Measurements from ENCODE around the gene PRRC1. TPM values are rescaled to one million over a fixed set of nuclear protein-coding genes. Genes with fewer than 3 reads are reported as not detected.
A peak's percentile ranks its signal among the peaks of the same experiment; 100 is the strongest.

Gene PRRC1
- total RNA-seq, 1 donor: 91.6 TPM

DNA sequence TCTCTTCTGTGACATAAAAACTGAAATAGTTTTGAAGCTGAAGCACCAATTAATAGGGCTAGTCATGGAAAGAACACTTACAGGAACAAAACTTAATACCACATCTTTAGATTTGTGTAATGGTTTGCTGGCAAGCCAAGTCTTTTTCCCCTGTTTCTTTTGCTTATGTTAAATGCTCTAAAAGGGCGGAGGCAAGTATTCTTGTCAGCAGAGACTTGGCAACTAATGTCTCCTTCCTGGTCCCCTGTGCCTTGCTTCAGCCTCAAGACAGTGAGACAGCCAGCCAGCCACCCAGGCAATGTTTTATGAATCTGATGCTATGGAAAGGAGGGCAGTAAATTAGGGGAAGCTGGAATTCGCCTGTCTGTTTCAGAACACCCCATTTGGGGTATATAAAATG lies 45.7 kb downstream of the PRRC1 start:
- Histone ChIP-seq H3K79me2 (ENCODE audit: insufficient read depth, low read length) (no peaks in the 10 kb centered on the region), H4K20me1 (ENCODE audit: insufficient read depth, low read length) (no peaks in the 10 kb centered on the region), H3K4me1 (ENCODE audit: insufficient read depth, low read length) (peaks cover 7% of the 10 kb centered on the region), H2AFZ (ENCODE audit: low read length) (no peak overlapping the region), H3K4me3 (ENCODE audit: insufficient read depth, low read length) (no peak overlapping the region), H3K27me3 (ENCODE audit: insufficient read depth, low read length) (peaks cover 2% of the 10 kb centered on the region), H3K27ac (ENCODE audit: low read depth, low read length) (no peak overlapping the region), H3K36me3 (ENCODE audit: insufficient read depth, low read length) (no peaks in the 10 kb centered on the region), H3K4me2 (ENCODE audit: insufficient read depth, low read length) (no peak overlapping the region), H3K9me3 (ENCODE audit: low read depth, low read length) (no peaks in the 10 kb centered on the region)
- TF ChIP-seq, protein P1, sequence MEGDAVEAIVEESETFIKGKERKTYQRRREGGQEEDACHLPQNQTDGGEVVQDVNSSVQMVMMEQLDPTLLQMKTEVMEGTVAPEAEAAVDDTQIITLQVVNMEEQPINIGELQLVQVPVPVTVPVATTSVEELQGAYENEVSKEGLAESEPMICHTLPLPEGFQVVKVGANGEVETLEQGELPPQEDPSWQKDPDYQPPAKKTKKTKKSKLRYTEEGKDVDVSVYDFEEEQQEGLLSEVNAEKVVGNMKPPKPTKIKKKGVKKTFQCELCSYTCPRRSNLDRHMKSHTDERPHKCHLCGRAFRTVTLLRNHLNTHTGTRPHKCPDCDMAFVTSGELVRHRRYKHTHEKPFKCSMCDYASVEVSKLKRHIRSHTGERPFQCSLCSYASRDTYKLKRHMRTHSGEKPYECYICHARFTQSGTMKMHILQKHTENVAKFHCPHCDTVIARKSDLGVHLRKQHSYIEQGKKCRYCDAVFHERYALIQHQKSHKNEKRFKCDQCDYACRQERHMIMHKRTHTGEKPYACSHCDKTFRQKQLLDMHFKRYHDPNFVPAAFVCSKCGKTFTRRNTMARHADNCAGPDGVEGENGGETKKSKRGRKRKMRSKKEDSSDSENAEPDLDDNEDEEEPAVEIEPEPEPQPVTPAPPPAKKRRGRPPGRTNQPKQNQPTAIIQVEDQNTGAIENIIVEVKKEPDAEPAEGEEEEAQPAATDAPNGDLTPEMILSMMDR (IDR thresholded peaks at IDR 0.05; ENCODE audit: extremely low read depth, low read depth, low read length): no peak
- DNase-seq (ENCODE audit: insufficient read length, low spot score, missing footprints): no peak

DNA sequence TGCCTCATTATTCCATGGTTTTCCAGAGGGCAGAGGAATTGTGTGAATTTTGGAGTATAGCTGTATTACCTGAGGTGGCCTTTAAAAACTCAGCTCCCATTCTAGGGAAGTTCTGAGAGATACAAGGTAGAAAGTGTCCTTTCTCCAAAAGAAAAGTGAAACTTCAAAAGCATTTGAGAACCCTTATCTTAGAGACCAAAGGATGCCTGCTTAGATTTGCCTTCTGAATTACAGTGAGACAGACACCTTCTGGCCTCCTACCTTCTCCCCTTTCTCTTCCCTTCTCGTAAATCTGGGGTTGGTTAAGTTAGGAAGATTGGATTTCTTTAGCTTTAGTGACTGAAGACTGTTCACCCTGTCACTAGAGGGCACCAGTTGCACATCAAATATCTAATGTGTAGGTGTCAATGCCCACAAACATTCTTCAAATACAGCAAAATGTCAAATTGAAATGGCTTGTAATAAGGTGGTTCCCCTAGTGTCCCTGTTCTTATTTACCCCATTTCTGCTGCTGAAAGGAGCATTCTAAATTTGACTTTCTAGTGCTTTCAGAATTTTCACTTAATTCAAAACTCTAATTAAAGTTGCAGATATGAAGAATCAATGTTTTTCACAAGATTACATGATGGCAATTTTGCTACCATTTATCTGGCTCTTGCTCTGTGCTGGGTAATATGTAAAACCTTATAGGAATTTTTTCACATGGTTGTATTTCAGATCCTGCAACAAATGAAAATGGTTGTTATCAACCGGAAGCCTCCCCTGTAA lies 46.7 kb downstream of the PRRC1 start:
- DNase-seq (ENCODE audit: insufficient read length, low spot score, missing footprints): peak; percentile 75
- peaks cover 7% of the 10 kb centered on the region for H3K4me1 ChIP-seq (ENCODE audit: insufficient read depth, low read length)
- TF ChIP-seq, protein P1 (IDR thresholded peaks at IDR 0.05; ENCODE audit: extremely low read depth, low read depth, low read length): peak; percentile 76

DNA sequence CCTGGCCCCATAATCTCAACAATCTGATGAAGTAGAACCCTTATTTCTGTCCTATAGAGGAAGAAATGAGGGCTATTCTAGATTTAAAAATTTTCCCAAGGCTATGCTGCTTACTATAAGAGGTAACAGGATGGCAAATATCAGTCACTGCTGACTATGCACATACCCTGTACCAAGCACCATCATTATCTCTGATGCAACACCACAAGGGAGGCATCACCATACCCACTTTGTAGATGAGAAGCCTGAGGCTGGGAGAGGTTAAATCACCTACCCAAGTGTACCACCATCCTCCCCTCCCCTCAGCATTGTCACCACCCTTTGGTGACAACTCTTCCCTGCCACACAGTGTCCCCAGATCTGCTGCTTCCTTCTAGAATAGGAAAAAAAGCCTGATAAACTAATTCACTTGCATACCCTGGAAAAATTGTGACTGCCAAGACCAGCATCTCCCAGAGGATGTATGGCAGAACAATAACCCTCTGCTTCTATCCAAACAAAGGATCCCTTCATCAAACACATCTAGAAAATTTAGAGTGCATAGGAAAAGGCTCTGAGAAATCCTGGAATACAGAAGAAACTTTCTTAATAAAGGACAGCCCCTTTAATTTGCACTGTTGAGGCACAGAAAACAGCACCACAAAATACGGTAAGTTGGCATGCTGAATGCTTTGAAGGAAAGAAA lies 48.3 kb downstream of the PRRC1 start:
- Histone ChIP-seq H3K4me1 (ENCODE audit: insufficient read depth, low read length) (peaks cover 7% of the 10 kb centered on the region), H3K27me3 (ENCODE audit: insufficient read depth, low read length) (peaks cover 5% of the 10 kb centered on the region), H3K4me3 (ENCODE audit: insufficient read depth, low read length) (no peak overlapping the region), H4K20me1 (ENCODE audit: insufficient read depth, low read length) (no peaks in the 10 kb centered on the region), H2AFZ (ENCODE audit: low read length) (no peak overlapping the region), H3K36me3 (ENCODE audit: insufficient read depth, low read length) (no peaks in the 10 kb centered on the region), H3K27ac (ENCODE audit: low read depth, low read length) (no peak overlapping the region), H3K79me2 (ENCODE audit: insufficient read depth, low read length) (no peaks in the 10 kb centered on the region), H3K4me2 (ENCODE audit: insufficient read depth, low read length) (no peak overlapping the region), H3K9me3 (ENCODE audit: low read depth, low read length) (no peaks in the 10 kb centered on the region)
- TF ChIP-seq, protein P1 (IDR thresholded peaks at IDR 0.05; ENCODE audit: extremely low read depth, low read depth, low read length): no peak
- DNase-seq (ENCODE audit: insufficient read length, low spot score, missing footprints): no peak

More for the DNA sequence above, 46.7 kb downstream of the PRRC1 start:
- H3K9me3 ChIP-seq (ENCODE audit: low read depth, low read length): no peaks in the 10 kb centered on the region
- no peaks in the 10 kb centered on the region for H3K79me2 ChIP-seq (ENCODE audit: insufficient read depth, low read length)
- H2AFZ ChIP-seq (ENCODE audit: low read length): no peak overlapping the region
- H3K36me3 ChIP-seq (ENCODE audit: insufficient read depth, low read length): no peaks in the 10 kb centered on the region
- no peak overlapping the region for H3K27ac ChIP-seq (ENCODE audit: low read depth, low read length)
- no peaks in the 10 kb centered on the region for H4K20me1 ChIP-seq (ENCODE audit: insufficient read depth, low read length)
- no peak overlapping the region for H3K4me2 ChIP-seq (ENCODE audit: insufficient read depth, low read length)
- H3K27me3 ChIP-seq (ENCODE audit: insufficient read depth, low read length): peaks cover 5% of the 10 kb centered on the region
- H3K4me3 ChIP-seq (ENCODE audit: insufficient read depth, low read length): no peak overlapping the region
